Stimulated activated CD8-positive, alpha-beta memory T cell treated with anti-CD3 and anti-CD28 coated beads, Interleukin-12 subunit alpha, Interleukin-12 subunit beta, amount 100 ng/mL, for 24 hours (primary cell): ENCODE results near the gene WNT2.

Experiments
- DNase-seq: peaks from one replicate; pipeline ENCODE4 v3.0.0-alpha.2; 2020; ENCODE audit errors: extremely low read depth

WNT2 gene

GRCh38 chr7:117322741-117323304, at the start of gene WNT2:
Gene WNT2, minus strand, starts transcription at chr7:117323058. Its CDS starts 69 bp downstream, at chr7:117322989.
- DNase-seq = no peak

GRCh38 chr7:117372073-117372472, 49.2 kb upstream of the WNT2 start:
- DNase-seq = no peak

GRCh38 chr7:117364339-117365080, 41.7 kb upstream of the WNT2 start:
- DNase-seq = no peak

- no peak for DNase-seq
These were observed 39.5 kb upstream of the WNT2 start for GRCh38 chr7:117362294-117362888.

GRCh38 chr7:117350027-117350426, 27.2 kb upstream of the WNT2 start:
- DNase-seq = no peak

GRCh38 chr7:117349570-117349969, 26.7 kb upstream of the WNT2 start:
- no peak for DNase-seq

GRCh38 chr7:117347962-117348672, 25.3 kb upstream of the WNT2 start:
- no peak for DNase-seq

GRCh38 chr7:117347480-117347879, 24.6 kb upstream of the WNT2 start:
- DNase-seq = no peak

GRCh38 chr7:117346161-117346560, 23.3 kb upstream of the WNT2 start:
- DNase-seq = no peak

GRCh38 chr7:117338020-117338419, 15.2 kb upstream of the WNT2 start:
- no peak for DNase-seq

GRCh38 chr7:117333168-117333567, 10.3 kb upstream of the WNT2 start:
- no peak for DNase-seq

- DNase-seq = no peak
These were observed 9.2 kb upstream of the WNT2 start for GRCh38 chr7:117332031-117332430.

GRCh38 chr7:117325836-117326235, 3.0 kb upstream of the WNT2 start:
- DNase-seq = no peak

GRCh38 chr7:117324960-117325359, 2.1 kb upstream of the WNT2 start:
- no peak for DNase-seq

- DNase-seq = no peak
These were observed 1.2 kb upstream of the WNT2 start for GRCh38 chr7:117323851-117324711.

- no peak for DNase-seq
These were observed 520 bp upstream of the WNT2 start for GRCh38 chr7:117323305-117323850.

GRCh38 chr7:117320523-117320922, 2.3 kb downstream of the WNT2 start:
- DNase-seq = no peak

- DNase-seq = no peak
These were observed 3.7 kb downstream of the WNT2 start for GRCh38 chr7:117319181-117319580.

- DNase-seq = no peak
These were observed 9.3 kb downstream of the WNT2 start for GRCh38 chr7:117313582-117313981.

- no peak for DNase-seq
These were observed 10.0 kb downstream of the WNT2 start for GRCh38 chr7:117312593-117313580.
